ENCODE data around the gene SPPL2B.

The SPPL2B gene

GRCh38 chr19:2340496-2341243 is 12.2 kb downstream of the SPPL2B start:
- Histone ChIP-seq H3K4me1 (peaks cover 8% of the 10 kb centered on the region), H3K9me3 (no peaks in the 10 kb centered on the region), H3K36me3 (peaks cover 53% of the 10 kb centered on the region), H3K4me3 (ENCODE audit: low read depth, low read length) (no peak overlapping the region), H3K27me3 (no peaks in the 10 kb centered on the region)
- TF ChIP-seq, protein P1, sequence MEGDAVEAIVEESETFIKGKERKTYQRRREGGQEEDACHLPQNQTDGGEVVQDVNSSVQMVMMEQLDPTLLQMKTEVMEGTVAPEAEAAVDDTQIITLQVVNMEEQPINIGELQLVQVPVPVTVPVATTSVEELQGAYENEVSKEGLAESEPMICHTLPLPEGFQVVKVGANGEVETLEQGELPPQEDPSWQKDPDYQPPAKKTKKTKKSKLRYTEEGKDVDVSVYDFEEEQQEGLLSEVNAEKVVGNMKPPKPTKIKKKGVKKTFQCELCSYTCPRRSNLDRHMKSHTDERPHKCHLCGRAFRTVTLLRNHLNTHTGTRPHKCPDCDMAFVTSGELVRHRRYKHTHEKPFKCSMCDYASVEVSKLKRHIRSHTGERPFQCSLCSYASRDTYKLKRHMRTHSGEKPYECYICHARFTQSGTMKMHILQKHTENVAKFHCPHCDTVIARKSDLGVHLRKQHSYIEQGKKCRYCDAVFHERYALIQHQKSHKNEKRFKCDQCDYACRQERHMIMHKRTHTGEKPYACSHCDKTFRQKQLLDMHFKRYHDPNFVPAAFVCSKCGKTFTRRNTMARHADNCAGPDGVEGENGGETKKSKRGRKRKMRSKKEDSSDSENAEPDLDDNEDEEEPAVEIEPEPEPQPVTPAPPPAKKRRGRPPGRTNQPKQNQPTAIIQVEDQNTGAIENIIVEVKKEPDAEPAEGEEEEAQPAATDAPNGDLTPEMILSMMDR (IDR thresholded peaks at IDR 0.05; ENCODE audit: low read depth, low read length): no peak
- no peak for DNase-seq

DNA sequence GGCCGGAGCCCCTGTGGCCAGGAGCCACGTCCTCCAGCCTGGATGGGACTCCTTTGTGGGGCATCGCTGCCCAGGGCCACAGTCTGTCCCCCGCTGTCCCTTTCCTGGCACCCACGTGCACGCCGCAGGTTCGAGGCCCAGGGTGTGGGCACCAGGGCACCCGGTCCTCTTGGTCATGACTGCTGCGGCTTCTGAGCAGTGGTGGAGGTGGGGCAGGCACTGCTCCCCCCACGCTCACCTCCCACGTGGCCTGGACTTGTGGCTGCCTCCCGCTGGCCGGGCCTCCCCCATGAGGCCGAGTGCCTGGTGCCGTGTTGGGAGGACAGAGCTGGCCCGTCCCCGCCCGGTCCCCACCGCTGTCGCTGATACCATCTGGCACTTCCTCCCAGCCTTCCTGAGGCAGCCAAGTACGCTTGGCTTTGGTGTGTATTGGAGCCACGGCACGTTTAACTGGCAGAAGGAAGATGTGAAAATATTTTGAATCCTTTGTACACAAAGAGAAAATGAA is 12.8 kb downstream of the SPPL2B start:
- H3K36me3 ChIP-seq: peaks cover 55% of the 10 kb centered on the region
- TF ChIP-seq, protein P1 (IDR thresholded peaks at IDR 0.05; ENCODE audit: low read depth, low read length): no peak
- peaks cover 14% of the 10 kb centered on the region for H3K4me1 ChIP-seq
- H3K27me3 ChIP-seq: no peaks in the 10 kb centered on the region
- DNase-seq: no peak
- H3K9me3 ChIP-seq: no peaks in the 10 kb centered on the region
- H3K4me3 ChIP-seq (ENCODE audit: low read depth, low read length): no peak overlapping the region

- no peak overlapping the region for H3K4me3 ChIP-seq (ENCODE audit: low read depth, low read length)
- H3K27me3 ChIP-seq: no peaks in the 10 kb centered on the region
- DNase-seq: no peak
- TF ChIP-seq, protein P1 (IDR thresholded peaks at IDR 0.05; ENCODE audit: low read depth, low read length): no peak
- peaks cover 60% of the 10 kb centered on the region for H3K36me3 ChIP-seq
- H3K4me1 ChIP-seq: peaks cover 13% of the 10 kb centered on the region
- H3K9me3 ChIP-seq: no peaks in the 10 kb centered on the region
These were observed 13.5 kb downstream of the SPPL2B start for GRCh38 chr19:2341982-2342381.

DNA sequence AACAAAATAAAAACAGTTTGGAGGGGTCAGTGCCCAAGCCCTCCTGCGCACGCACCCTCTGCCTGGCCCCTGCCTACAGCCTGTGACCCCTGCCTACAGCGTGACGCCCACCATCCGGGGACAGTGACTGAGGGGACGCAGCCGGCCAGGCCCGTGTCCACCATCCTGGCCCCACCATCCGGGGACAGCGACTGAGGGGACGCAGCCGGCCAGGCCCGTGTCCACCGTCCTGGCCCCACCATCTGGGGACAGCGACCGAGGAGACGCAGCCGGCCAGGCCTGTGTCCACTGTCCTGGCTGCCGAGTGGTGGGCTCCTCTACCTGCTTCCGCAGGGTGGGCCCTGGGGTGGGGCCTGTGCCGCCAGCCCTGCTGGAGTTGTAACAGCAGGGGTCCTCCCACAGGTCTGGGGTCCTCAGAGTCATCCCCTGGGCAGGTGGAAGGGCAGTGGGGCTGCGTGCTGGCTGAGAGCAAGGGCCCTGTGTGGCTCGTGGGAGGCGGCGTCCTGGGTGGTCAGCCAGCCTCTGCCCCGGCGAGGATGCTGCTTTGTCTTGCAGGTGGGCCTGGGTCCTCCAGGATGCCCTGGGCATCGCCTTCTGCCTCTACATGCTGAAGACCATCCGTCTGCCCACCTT is 14.3 kb downstream of the SPPL2B start:
- TF ChIP-seq, protein P1 (IDR thresholded peaks at IDR 0.05; ENCODE audit: low read depth, low read length): no peak
- H3K36me3 ChIP-seq: peaks cover 60% of the 10 kb centered on the region
- no peak for DNase-seq
- H3K9me3 ChIP-seq: no peaks in the 10 kb centered on the region
- peaks cover 11% of the 10 kb centered on the region for H3K4me1 ChIP-seq
- no peak overlapping the region for H3K4me3 ChIP-seq (ENCODE audit: low read depth, low read length)
- H3K27me3 ChIP-seq: no peaks in the 10 kb centered on the region

GRCh38 chr19:2343289-2343982 is 15.0 kb downstream of the SPPL2B start:
- peaks cover 11% of the 10 kb centered on the region for H3K4me1 ChIP-seq
- TF ChIP-seq, protein P1 (IDR thresholded peaks at IDR 0.05; ENCODE audit: low read depth, low read length): no peak
- no peak for DNase-seq
- H3K27me3 ChIP-seq: no peaks in the 10 kb centered on the region
- no peaks in the 10 kb centered on the region for H3K9me3 ChIP-seq
- no peak overlapping the region for H3K4me3 ChIP-seq (ENCODE audit: low read depth, low read length)
- H3K36me3 ChIP-seq: peaks cover 60% of the 10 kb centered on the region
